HFFc6 (cell line): ENCODE data around the gene SCN5A. TPM values are rescaled to one million over a fixed set of nuclear protein-coding genes. Genes with fewer than 3 reads are reported as not detected.

ENCODE experiments used
- DNase-seq: peaks from one replicate; pipeline ENCODE4 v3.0.0-alpha.2; 2018
- H3K27ac Mint-ChIP-seq: 2 replicates; pipeline ENCODE4 v1.8.0; 2020; ENCODE audit warnings: mild to moderate bottlenecking, mixed read lengths
- H3K27me3 Mint-ChIP-seq: 2 replicates; pipeline ENCODE4 v1.8.0; 2021; ENCODE audit warnings: mild to moderate bottlenecking, moderate library complexity, mixed read lengths; ENCODE audit not compliant: insufficient read depth
- H3K36me3 Mint-ChIP-seq: 2 replicates; pipeline ENCODE4 v1.8.0; 2021; ENCODE audit warnings: low read depth, mixed read lengths
- H3K4me1 Mint-ChIP-seq: 2 replicates; pipeline ENCODE4 v1.8.0; 2020; ENCODE audit warnings: low read depth, mixed read lengths
- H3K4me3 Mint-ChIP-seq: 2 replicates; pipeline ENCODE4 v1.8.0; 2020; ENCODE audit warnings: mild to moderate bottlenecking, moderate library complexity, mixed read lengths
- H3K9me3 Mint-ChIP-seq: 2 replicates; pipeline ENCODE4 v1.8.0; 2020; ENCODE audit warnings: mild to moderate bottlenecking, mixed read lengths
- CTCF ChIP-seq: fragments of 200-600 bp; sonication (generic); IDR thresholded peaks from 2 replicates; pipeline ENCODE4 v1.5.0; 2021; ENCODE audit warnings: antibody characterized with exemption, mild to moderate bottlenecking
- total RNA-seq, 6 experiments: library from RNA; stranded (reverse); fragmentation: NEBNext Ultra II Directional; extraction: Animal tissue kit (Norgen Biotek cat#: 25700); gene quantifications; 2 replicates in 1 of 6; 3 replicates in 5 of 6; pipeline ENCODE4 v1.2.3, GENCODE V29; 2021

Gene SCN5A
- total RNA-seq, 6 experiments from 2014 or later, result 0.05 to 0.46 (median 0.28) TPM; not detected in 3

- no peak for DNase-seq
- no peak for TF ChIP-seq CTCF
- H3K9me3 Mint-ChIP-seq, result no peaks in the 10 kb centered on the region
These were observed 110.6 kb downstream of the SCN5A start for GRCh38 chr3:38538773-38539353.

GRCh38 chr3:38536671-38537070, 112.8 kb downstream of the SCN5A start:
- H3K4me3 Mint-ChIP-seq, result no peak overlapping the region
- no peak for DNase-seq
- no peak overlapping the region for H3K27ac Mint-ChIP-seq
- TF ChIP-seq CTCF, result no peak
- H3K4me1 Mint-ChIP-seq, result peaks cover 13% of the 10 kb centered on the region
- no peaks in the 10 kb centered on the region for H3K9me3 Mint-ChIP-seq
- H3K27me3 Mint-ChIP-seq, result no peaks in the 10 kb centered on the region; the same call in 1 of the 2 replicates
- H3K36me3 Mint-ChIP-seq, result peaks cover 14% of the 10 kb centered on the region

More at GRCh38 chr3:38538773-38539353, 110.6 kb downstream of the SCN5A start:
- Mint-ChIP-seq H3K4me3 (no peak overlapping the region), H3K4me1 (peaks cover 23% of the 10 kb centered on the region), H3K27ac (no peak overlapping the region), H3K36me3 (peaks cover 14% of the 10 kb centered on the region), H3K27me3 (no peaks in the 10 kb centered on the region; the same call in 1 of the 2 replicates)

GRCh38 chr3:38534604-38535003, 114.9 kb downstream of the SCN5A start:
- no peak for TF ChIP-seq CTCF
- no peak for DNase-seq
- Mint-ChIP-seq H3K9me3 (no peaks in the 10 kb centered on the region), H3K27ac (no peak overlapping the region), H3K4me3 (no peak overlapping the region), H3K27me3 (no peaks in the 10 kb centered on the region; the same call in 1 of the 2 replicates), H3K4me1 (peaks cover 8% of the 10 kb centered on the region), H3K36me3 (peaks cover 26% of the 10 kb centered on the region)

- H3K27me3 Mint-ChIP-seq, result no peaks in the 10 kb centered on the region; the same call in 1 of the 2 replicates
- H3K36me3 Mint-ChIP-seq, result peaks cover 27% of the 10 kb centered on the region
- TF ChIP-seq CTCF, result no peak; the same call in 1 of the 2 replicates
- no peaks in the 10 kb centered on the region for H3K9me3 Mint-ChIP-seq
- no peak overlapping the region for H3K4me3 Mint-ChIP-seq
- DNase-seq, result no peak
- H3K4me1 Mint-ChIP-seq, result peaks cover 4% of the 10 kb centered on the region; the same call in 1 of the 2 replicates
- no peak overlapping the region for H3K27ac Mint-ChIP-seq
These were observed 115.3 kb downstream of the SCN5A start for GRCh38 chr3:38534180-38534579.

- TF ChIP-seq CTCF, result no peak
- Mint-ChIP-seq H3K27ac (no peak overlapping the region), H3K9me3 (no peaks in the 10 kb centered on the region), H3K4me3 (no peak overlapping the region), H3K27me3 (no peaks in the 10 kb centered on the region; the same call in 1 of the 2 replicates), H3K4me1 (no peaks in the 10 kb centered on the region), H3K36me3 (peaks cover 27% of the 10 kb centered on the region)
- DNase-seq, result no peak
These were observed 116.1 kb downstream of the SCN5A start for GRCh38 chr3:38533285-38533976.
